Right lobe of liver (tissue), 4 donors: ENCODE results near the gene ZNF532.

Experiments
- CTCF ChIP-seq, 4 donors: fragments of 200-600 bp in 3 of 4; fragments of 450-650 bp in 1 of 4; IDR thresholded peaks; one replicate each; pipeline versions ENCODE4 v1.5.1 to v1.8.0; 2016 to 2022; ENCODE audit warnings: antibody characterized with exemption in 4 of 4, mild to moderate bottlenecking in 2 of 4
- POLR2A ChIP-seq: fragments of 450-650 bp; IDR thresholded peaks from one replicate; pipeline ENCODE4 v1.6.1; 2017; ENCODE audit warnings: antibody characterized with exemption, mild to moderate bottlenecking
- donor health status: DM: no; HTN: no; CAD: no.
- donor health status: DM: no; HTN: no; CAD: no.
- donor health status: DM: no; HTN: yes; CAD: no.

- no peak for TF ChIP-seq POLR2A
- TF ChIP-seq CTCF (IDR thresholded peaks at IDR 0.05): no peak
These were observed 14.0 kb downstream of the ZNF532 start for GRCh38 chr18:58878640-58879039.
